ENCODE results near the gene CHFR. TPM values are rescaled to one million over a fixed set of nuclear protein-coding genes. Genes with fewer than 3 reads are reported as not detected.
A peak's percentile ranks its signal among the peaks of the same experiment; 100 is the strongest.

Gene CHFR
- total and polyA plus RNA-seq, 9 of the 15 experiments (the other 6 are each of a cell fraction or from before 2014, with no cell fraction given) = 0.61 to 33.9 (median 19.3) TPM

DNA sequence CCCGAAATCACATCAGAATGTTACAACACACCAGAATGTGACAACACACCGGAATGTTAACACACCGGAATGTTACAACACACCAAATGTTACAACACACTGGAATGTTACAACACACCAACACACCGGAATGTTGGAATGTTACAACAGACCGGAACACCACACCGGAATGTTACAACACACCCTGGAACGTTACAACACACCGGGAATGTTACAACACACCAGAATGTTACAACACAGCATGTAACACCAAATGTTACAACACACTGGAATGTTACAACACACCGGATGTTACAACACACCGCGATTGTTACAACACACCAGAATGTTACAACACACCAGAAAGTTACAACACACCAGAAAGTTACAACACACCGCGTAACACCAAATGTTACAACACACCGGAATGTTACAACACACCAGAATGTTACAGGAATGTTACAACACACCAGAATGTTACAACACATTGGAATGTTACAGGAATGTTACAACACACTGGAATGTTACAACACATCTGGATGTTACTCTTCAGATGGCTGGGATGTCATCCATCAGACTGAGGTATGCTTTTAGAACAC is 21.1 kb downstream of the CHFR start (continued):
- no peak for TF ChIP-seq ZNF609 (CRISPR knock-in tag; IDR thresholded peaks at IDR 0.05; ENCODE audit: borderline replicate concordance)
- TF ChIP-seq MIER1 (IDR thresholded peaks at IDR 0.05; ENCODE audit: low read depth) = no peak
- TF ChIP-seq NKRF (IDR thresholded peaks at IDR 0.05; ENCODE audit: borderline replicate concordance) = no peak
- TF ChIP-seq BCL6 (CRISPR knock-in tag; IDR thresholded peaks at IDR 0.05) = no peak
- TF ChIP-seq CEBPG (CRISPR knock-in tag; IDR thresholded peaks at IDR 0.05) = 0 out of 2 replicates have a peak, but pooled peaks have one; percentile 41
- TF ChIP-seq CEBPG (tag; conservative IDR thresholded peaks at IDR 0.05 in 1 of 2, IDR thresholded peaks at IDR 0.05 in 1 of 2) = peak; percentile 74 to 86
- no peak for TF ChIP-seq JUND (IDR thresholded peaks at IDR 0.05; ENCODE audit: borderline replicate concordance, low read depth, low read length)
- TF ChIP-seq JUND (tag; IDR thresholded peaks at IDR 0.05; ENCODE audit: borderline replicate concordance, low read depth, low read length) = no peak
- TF ChIP-seq ZNF778 (CRISPR knock-in tag; IDR thresholded peaks at IDR 0.05) = no peak
- no peak for TF ChIP-seq TRIM28 (IDR thresholded peaks at IDR 0.05)
- TF ChIP-seq TRIM24 (IDR thresholded peaks at IDR 0.05) = peak; percentile 75 to 93; a peak in 3 of 4 replicates
- TF ChIP-seq FOXM1 (IDR thresholded peaks at IDR 0.05; ENCODE audit: low read depth) = no peak
- no peak for TF ChIP-seq FOXM1 (CRISPR knock-in tag; IDR thresholded peaks at IDR 0.05; ENCODE audit: low read depth)
- TF ChIP-seq HDGF (IDR thresholded peaks at IDR 0.05) = no peak
- TF ChIP-seq SMC3 (conservative IDR thresholded peaks at IDR 0.05; ENCODE audit: insufficient read depth, low read depth, low read length) = no peak
- no peak for TF ChIP-seq KDM4B (IDR thresholded peaks at IDR 0.05; ENCODE audit: borderline replicate concordance in 2 of 2, low read depth in 1 of 2)
- no peak for TF ChIP-seq GATAD2A (IDR thresholded peaks at IDR 0.05)

All from K562 (cell line).